ENCODE measurements around the gene MATR3.

Gene MATR3

GRCh38 chr5:139361835-139362429, 68.4 kb downstream of the MATR3 start:
- DNase-seq: no peak

- DNase-seq: no peak
Observed at GRCh38 chr5:139363937-139364336, 70.4 kb downstream of the MATR3 start.

- no peak for DNase-seq
Observed at GRCh38 chr5:139364466-139364865, 70.9 kb downstream of the MATR3 start.

DNA sequence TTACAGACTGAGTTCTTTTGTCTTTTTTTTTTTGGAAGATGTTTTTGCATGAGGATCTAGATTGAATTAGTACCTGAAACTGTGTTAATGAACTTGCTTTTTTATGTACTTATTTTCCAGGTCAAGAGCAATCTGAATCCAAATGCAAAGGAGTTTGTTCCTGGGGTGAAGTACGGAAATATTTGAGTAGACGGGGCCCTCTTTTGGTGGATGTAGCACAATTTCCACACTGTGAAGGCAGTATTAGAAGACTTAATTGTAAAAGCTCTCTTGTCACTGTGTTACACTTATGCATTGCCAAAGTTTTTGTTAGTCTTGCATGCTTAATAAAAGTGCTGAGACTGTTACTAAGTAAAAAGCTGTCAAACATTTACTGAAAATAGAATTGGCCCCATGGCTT, 75.1 kb downstream of the MATR3 start:
- DNase-seq: no peak

DNA sequence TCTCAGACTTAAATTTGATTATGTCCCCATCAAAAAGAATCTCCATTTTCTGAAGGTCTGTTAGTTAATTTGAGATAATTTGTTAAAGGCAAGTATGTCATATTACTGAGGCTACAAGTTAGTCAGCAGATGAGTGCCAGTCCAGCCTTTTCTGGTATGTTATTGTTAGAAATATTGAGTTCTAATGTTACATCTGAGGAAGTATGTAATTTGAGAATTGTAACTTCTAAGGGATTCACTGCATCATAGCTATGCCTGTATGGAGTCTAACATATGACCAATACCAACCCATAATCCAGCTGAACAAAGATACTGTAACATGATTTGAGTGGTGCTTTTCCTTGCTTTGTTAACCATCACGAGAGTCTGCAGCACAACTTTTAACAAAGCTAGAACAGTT, 75.6 kb downstream of the MATR3 start:
- DNase-seq: no peak

GRCh38 chr5:139371482-139372435, 78.2 kb downstream of the MATR3 start:
- DNase-seq: no peak

DNA sequence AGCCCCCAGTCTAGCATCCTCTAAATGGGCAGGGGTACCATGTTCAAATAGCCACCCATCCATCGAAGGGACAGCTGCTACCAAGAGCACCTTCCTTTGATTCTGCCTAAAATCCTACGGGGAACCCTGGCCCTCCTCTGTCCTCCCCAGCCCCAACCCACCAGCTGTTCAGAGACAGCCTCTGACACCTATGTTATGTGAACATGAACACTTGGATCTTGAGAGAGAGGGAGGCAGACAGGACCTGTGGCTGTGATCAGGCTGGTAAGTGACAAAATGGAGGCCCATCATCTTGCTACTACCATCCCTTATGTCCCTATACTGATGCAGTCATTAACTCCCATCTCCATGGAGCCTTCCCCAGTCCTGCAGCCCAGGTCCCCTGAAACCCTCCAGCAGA, 81.4 kb downstream of the MATR3 start:
- no peak for DNase-seq

DNA sequence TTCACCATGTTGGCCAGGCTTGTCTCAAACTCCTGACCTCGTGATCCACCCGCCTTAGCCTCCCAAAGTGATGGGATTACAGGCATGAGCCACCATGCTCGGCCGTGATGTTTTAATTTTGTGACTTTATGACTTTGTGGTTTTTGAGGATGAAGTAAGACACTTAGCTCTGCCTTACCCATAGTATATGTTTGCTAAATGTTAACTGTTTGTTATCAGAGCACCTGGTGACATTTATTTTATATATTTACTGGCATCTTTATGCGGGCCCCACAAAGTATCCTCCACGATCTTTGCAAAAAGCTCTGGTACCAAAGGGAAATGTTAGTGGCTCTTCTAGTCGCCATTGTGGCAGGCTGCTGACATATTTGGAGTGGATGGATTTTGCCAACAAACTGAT, 82.8 kb downstream of the MATR3 start:
- DNase-seq: no peak

DNA sequence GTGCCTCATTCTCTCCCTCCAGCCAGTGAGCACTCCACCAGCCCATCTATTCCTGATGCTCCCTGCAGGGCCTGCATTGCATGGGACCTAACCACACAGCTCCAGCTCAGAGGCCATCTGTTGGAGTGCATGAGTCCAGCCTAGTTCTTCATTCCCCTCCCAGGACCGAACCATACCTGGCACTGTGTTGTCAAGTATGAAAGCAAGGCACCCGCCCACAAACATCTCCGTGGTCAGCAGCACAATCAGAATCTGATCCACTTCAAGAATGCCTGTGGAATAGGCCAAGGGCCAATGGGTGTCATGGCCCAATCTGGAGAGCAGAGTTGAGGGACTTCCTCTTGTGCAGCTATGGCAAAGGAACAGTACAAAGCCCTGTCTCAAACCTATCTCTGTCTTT, 83.7 kb downstream of the MATR3 start:
- no peak for DNase-seq

DNA sequence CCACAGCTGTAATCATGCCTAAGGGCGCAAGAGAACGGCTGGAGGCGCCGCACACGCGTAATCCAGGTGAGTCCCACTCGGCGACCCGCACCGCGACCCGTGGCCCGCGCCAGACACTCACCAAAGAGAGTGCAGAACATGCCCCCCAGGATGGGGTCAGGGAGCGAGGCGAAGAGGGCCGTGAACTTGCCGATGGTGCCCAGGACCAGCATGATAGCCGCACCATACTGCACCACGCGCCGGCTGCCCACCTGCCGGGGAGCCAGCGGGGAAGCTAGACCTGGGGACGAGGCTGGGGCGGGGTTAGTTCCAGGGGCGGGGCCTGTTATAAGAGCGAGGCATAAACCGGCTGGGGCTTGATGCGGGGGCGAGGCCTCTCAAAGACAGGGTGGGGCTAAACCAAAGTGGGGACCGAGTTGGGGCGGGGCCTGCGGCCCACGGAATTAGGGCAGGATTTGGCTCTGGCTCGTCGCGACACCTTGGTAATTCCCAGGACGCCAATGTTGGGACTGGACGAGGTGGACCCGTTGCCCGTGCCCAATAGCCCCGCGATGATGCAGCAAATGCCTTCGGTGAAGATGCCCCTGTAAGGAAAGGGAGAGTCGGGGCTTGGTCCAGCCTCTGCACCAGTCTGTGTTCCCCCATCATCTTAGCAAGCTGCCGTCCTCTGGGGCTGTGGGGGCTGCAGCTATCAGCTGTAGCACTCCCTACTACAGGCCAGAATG, 84.7 kb downstream of the MATR3 start:
- no peak for DNase-seq

DNA sequence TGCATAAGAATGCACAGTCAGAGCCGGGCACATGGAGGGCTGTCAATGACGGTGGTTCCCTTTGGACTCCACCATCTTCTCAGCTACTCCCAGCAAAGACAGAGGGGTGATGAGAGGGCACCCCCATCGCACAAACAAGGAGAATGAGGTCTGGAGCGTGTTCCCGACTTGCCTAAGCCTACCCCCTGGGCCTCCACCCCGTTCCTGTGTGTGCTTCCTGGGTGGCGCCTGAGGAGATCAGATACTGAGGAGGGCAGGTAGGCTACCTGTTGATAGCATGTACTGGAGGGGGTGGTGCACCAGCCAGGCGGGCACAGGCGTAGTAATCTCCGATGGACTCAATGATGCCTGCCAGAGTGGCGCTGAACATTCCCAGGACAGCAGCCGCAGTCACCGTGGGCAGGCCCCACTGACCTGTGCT, 85.4 kb downstream of the MATR3 start:
- DNase-seq: no peak

GRCh38 chr5:139379626-139380449, 86.3 kb downstream of the MATR3 start:
- DNase-seq: no peak

All from activated CD8-positive, alpha-beta memory T cell treated with anti-CD3 and anti-CD28 coated beads for 24 hours (primary cell).